Neural crest cell (in vitro differentiated cells): ENCODE measurements around the gene ETV6. TPM values are rescaled to one million over a fixed set of nuclear protein-coding genes. Genes with fewer than 3 reads are reported as not detected.

Experiments used
- DNase-seq: peaks from one replicate; pipeline ENCODE4 v3.0.0; 2021; ENCODE audit warnings: low read depth, mixed read lengths, low spot score
- H3K27ac Mint-ChIP-seq: one replicate; pipeline ENCODE4 v1.8.0; 2021; ENCODE audit warnings: mild to moderate bottlenecking, mixed read lengths; ENCODE audit not compliant: unreplicated experiment
- H3K27me3 Mint-ChIP-seq: 2 replicates; pipeline ENCODE4 v1.8.0; 2021; ENCODE audit warnings: low read depth, mild to moderate bottlenecking, mixed read lengths
- H3K36me3 Mint-ChIP-seq: 2 replicates; pipeline ENCODE4 v1.8.0; 2021; ENCODE audit warnings: low read depth, mild to moderate bottlenecking, mixed read lengths
- H3K4me1 Mint-ChIP-seq: 2 replicates; pipeline ENCODE4 v1.8.0; 2021; ENCODE audit warnings: mixed read lengths
- H3K4me3 Mint-ChIP-seq: one replicate; pipeline ENCODE4 v1.8.0; 2021; ENCODE audit warnings: mild to moderate bottlenecking, mixed read lengths
- H3K9me3 Mint-ChIP-seq: 2 replicates; pipeline ENCODE4 v1.8.0; 2021; ENCODE audit warnings: mixed read lengths
- total RNA-seq: library from RNA; stranded (reverse); gene quantifications from 2 replicates; pipeline ENCODE4 v1.2.1, GENCODE V29; 2021
- TF ChIP-seq, protein P1 (sequence below): fragments of 200-600 bp; sonication (generic); conservative IDR thresholded peaks from 2 replicates; pipeline ENCODE4 v1.5.0; 2021; ENCODE audit warnings: antibody characterized with exemption, mild to moderate bottlenecking

ETV6 gene
- total RNA-seq, 1 donor from 2014 or later = 18.7 TPM

DNA sequence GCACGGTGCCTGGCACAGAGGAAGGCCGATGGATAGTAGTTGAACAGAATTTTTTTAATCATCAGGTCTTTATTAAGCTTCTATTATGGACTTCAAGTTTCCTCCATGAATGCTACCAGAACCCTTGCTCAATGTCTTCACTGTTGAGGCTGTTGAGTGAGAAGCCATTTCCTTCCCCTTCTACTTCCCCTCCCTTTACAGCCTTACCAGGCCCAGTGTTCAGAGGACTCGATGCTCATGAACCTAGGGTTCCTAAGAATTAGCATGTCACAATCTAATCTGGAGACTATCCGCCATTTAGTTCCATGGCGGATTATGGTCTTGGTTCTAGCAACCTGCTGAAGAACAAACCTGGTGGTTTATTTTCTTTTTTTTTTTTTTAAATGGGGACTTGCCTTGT, 17.7 kb downstream of the ETV6 start:
- peaks cover 19% of the 10 kb centered on the region for H3K4me1 Mint-ChIP-seq
- no peaks in the 10 kb centered on the region for H3K27me3 Mint-ChIP-seq
- no peak for DNase-seq
- no peak overlapping the region for H3K27ac Mint-ChIP-seq
- H3K9me3 Mint-ChIP-seq = peaks cover 4% of the 10 kb centered on the region
- peaks cover 6% of the 10 kb centered on the region for H3K36me3 Mint-ChIP-seq
- TF ChIP-seq, protein P1, sequence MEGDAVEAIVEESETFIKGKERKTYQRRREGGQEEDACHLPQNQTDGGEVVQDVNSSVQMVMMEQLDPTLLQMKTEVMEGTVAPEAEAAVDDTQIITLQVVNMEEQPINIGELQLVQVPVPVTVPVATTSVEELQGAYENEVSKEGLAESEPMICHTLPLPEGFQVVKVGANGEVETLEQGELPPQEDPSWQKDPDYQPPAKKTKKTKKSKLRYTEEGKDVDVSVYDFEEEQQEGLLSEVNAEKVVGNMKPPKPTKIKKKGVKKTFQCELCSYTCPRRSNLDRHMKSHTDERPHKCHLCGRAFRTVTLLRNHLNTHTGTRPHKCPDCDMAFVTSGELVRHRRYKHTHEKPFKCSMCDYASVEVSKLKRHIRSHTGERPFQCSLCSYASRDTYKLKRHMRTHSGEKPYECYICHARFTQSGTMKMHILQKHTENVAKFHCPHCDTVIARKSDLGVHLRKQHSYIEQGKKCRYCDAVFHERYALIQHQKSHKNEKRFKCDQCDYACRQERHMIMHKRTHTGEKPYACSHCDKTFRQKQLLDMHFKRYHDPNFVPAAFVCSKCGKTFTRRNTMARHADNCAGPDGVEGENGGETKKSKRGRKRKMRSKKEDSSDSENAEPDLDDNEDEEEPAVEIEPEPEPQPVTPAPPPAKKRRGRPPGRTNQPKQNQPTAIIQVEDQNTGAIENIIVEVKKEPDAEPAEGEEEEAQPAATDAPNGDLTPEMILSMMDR = no peak
- H3K4me3 Mint-ChIP-seq = no peak overlapping the region

DNA sequence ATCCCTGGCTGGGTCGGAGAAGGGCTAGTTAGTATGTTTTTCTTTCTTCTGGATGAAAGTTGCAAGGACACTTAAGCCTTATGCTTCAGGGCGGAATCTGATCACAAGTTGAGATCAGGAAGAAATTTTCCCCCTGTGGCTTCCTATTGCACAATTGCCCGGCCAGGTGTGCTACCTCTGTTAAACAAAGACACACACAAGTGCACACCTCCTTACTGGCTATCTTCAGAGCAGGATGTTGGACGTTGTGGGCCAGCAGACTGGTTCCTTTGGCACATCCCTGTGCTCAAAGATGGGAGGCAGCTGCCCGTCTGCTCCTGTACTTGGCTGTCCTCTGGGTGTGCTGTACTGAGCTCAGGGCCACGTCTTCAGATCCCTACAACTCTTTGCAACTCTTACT, 19.1 kb downstream of the ETV6 start:
- Mint-ChIP-seq H3K27me3 (no peaks in the 10 kb centered on the region), H3K36me3 (peaks cover 6% of the 10 kb centered on the region), H3K4me3 (no peak overlapping the region), H3K27ac (no peak overlapping the region), H3K9me3 (peaks cover 4% of the 10 kb centered on the region), H3K4me1 (peaks cover 26% of the 10 kb centered on the region)
- TF ChIP-seq, protein P1 = no peak
- no peak for DNase-seq

DNA sequence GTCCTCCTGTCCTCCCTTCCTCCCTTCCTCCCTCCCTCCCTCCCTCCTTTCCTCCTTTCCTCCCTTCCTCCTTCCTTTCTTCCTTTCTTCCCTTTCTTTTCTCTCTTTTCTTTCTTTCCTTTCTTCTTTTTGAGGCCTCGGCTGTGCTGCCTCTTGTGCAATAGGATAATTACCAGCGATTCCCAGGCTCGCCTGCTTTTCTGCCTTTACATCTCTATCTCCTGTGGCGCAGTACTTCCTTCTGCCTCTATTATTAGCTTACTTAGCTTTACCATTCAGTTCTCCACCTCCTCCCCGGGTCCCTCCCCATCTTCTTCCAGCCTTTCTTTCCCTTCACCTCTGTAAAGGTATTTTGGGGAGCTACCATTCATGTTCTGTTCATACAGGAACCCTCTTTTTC, 19.9 kb downstream of the ETV6 start:
- Mint-ChIP-seq H3K4me3 (no peak overlapping the region), H3K27me3 (no peaks in the 10 kb centered on the region), H3K9me3 (peaks cover 4% of the 10 kb centered on the region), H3K36me3 (peaks cover 6% of the 10 kb centered on the region), H3K4me1 (peaks cover 32% of the 10 kb centered on the region), H3K27ac (no peak overlapping the region)
- DNase-seq = no peak
- TF ChIP-seq, protein P1 = no peak

DNA sequence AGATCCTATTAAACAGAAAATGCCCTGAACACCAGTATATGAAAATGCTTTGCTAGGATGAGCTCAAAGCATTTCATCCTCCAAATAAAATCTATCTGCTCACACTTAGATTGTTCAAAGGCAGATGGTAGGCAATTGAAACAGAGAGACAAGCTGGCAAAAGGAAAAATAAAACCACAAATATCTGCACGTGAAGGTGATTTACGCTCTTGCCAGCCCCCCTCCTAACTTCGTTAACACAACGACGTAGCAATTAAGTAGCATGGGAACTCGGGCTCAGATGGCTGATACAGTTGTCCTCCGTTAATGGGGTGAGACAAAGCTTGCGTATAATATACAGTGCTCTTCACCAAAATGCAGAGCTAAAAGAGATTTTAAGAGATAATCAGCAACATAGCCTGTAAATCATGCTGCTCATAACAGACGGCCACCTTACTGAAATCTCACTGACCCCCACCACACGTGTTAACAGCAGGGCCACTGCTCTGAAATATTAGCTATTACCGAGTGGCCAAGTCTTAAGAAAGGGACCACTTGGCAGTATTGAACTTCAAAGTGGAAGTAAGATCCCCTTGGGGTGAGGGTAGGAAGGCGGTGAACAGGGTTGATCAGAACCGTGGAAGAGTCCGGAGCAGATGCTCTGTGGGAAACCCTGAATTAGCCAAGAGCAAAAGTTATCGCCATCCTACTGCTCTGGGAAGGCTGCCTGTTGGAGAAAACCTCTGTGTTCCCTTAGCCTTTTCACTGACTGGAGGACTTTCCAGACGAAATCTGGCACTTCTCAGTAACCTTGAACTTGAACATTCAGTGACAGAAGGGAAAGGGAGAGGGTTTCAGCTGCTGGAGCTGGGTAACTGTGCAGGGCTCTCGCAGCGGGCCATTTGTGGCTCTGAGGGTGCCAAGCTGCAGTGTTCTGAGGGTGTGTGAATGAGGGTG, 23.1 kb downstream of the ETV6 start:
- H3K27ac Mint-ChIP-seq = no peak overlapping the region
- no peaks in the 10 kb centered on the region for H3K36me3 Mint-ChIP-seq
- no peak overlapping the region for H3K4me3 Mint-ChIP-seq
- DNase-seq = no peak
- peaks cover 42% of the 10 kb centered on the region for H3K4me1 Mint-ChIP-seq
- H3K9me3 Mint-ChIP-seq = no peaks in the 10 kb centered on the region
- no peaks in the 10 kb centered on the region for H3K27me3 Mint-ChIP-seq
- TF ChIP-seq, protein P1 = no peak

DNA sequence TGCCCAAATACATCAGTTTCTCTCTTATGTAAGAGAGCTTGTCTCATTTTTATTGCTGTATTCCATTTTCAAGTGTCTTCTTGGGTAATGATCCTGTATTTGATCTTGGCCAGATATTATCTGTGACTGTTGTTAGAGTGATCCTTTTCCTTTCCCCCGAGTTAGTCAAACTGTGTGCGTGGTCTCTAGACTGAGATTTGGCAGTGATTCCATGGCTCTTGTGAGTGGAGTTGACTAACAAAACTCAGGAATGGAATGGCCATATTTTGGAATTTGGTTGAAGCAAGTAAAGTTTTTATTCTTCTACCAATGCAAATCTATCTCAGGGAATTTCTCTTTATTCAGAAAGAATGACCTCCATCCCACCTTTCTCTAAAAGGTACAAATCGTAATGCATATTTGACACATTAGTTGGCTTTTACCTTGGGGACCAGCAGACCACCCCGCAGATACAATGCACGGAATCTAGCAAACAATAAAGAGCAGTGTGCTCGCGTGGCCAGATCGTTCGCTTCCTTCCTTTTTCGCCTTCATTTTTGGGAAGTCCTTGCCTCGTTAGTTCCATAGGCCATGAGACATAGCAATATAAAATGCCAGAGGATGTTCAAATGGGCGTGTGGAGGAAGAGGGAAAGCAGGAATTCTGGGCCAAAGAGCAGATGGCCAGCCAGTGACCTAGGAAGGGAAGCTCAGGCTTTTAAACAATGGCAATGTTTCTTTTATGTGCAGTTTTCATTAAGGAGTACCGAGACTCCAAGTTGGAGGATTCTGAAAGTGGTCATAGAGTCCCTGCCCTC, 24.4 kb downstream of the ETV6 start:
- peaks cover 38% of the 10 kb centered on the region for H3K4me1 Mint-ChIP-seq
- no peak overlapping the region for H3K4me3 Mint-ChIP-seq
- peak overlapping the region; percentile 58 for H3K27ac Mint-ChIP-seq
- no peaks in the 10 kb centered on the region for H3K9me3 Mint-ChIP-seq
- DNase-seq = no peak
- H3K27me3 Mint-ChIP-seq = no peaks in the 10 kb centered on the region
- H3K36me3 Mint-ChIP-seq = no peaks in the 10 kb centered on the region
- TF ChIP-seq, protein P1 = no peak
